ENCODE data around the gene C1orf94. TPM values are rescaled to one million over a fixed set of nuclear protein-coding genes. Genes with fewer than 3 reads are reported as not detected.

The C1orf94 gene
- polyA plus RNA-seq, 1 of the 3 experiments (the other 2 are of a cell fraction): not detected

DNA sequence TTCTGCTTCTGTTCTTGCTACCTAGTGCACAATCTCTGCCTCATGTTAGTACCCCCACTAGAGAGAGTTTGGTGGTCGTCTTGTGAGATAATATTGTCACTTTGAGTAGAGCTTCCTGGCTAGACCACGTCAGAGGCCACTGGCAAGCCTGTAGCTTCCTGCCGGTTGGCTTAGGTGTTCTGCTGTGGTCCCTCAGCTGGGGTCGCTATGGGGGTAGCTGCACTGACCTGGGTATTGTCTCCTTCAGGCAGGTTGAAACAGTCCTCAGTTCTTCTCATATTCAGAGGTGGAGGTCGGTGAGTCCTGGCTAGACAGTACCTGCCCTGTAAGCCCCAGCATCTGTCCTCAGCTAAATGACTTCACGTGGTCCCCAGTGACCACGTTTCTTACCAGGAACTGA, 86.2 kb downstream of the C1orf94 start:
- Histone ChIP-seq H3K9me2 (no peaks in the 10 kb centered on the region), H2AFZ (ENCODE audit: low read depth) (no peak overlapping the region), H3K36me3 (replicated peaks in 1 of 2; ENCODE audit: control insufficient read depth in 1 of 2, insufficient read depth in 2 of 2, low read length in 1 of 2) (no peaks in the 10 kb centered on the region), H3K4me2 (no peak overlapping the region), H3K27me3 (ENCODE audit: insufficient read depth) (no peaks in the 10 kb centered on the region), H3K4me1 (ENCODE audit: control insufficient read depth in 1 of 2, insufficient read depth in 2 of 2, low read depth in 1 of 2, low read length in 1 of 2) (no peaks in the 10 kb centered on the region; a peak in 1 of 4 replicates), H3K4me3 (ENCODE audit: low read depth in 2 of 2, low read length in 1 of 2) (no peak overlapping the region), H4K20me1 (ENCODE audit: insufficient read depth) (no peaks in the 10 kb centered on the region), H3K9me3 (no peaks in the 10 kb centered on the region), H3F3A (replicated peaks; ENCODE audit: insufficient read depth) (no peaks in the 10 kb centered on the region), H3K9ac (no peak overlapping the region), H3K79me2 (ENCODE audit: insufficient read depth) (no peaks in the 10 kb centered on the region), H3K27ac (ENCODE audit: low read depth in 2 of 2, low read length in 1 of 2) (no peak overlapping the region)
- POLR2A ChIA-PET: no interaction called here
- CTCF ChIA-PET: interaction anchor here (1.0 kb wide), 1 partner anchor 20 kb away, joined by 3 read pairs; no protein-coding TSS in a partner anchor
- no peak for DNase-seq
- TF ChIP-seq NFIC (IDR thresholded peaks at IDR 0.05; ENCODE audit: borderline replicate concordance) (no peak), RAD21 (IDR thresholded peaks at IDR 0.05; ENCODE audit: low read length) (no peak), MEF2A (IDR thresholded peaks at IDR 0.05; ENCODE audit: borderline replicate concordance, low read depth) (no peak), MXI1 (IDR thresholded peaks at IDR 0.05; ENCODE audit: low read depth, low read length) (no peak), FOSL2 (IDR thresholded peaks at IDR 0.05; ENCODE audit: borderline replicate concordance, low read depth) (no peak), EP300 (IDR thresholded peaks at IDR 0.05; ENCODE audit: borderline replicate concordance in 1 of 2, low read depth in 1 of 2, low read length in 1 of 2) (no peak), RFX5 (IDR thresholded peaks at IDR 0.05; ENCODE audit: low read length) (no peak), JUND (IDR thresholded peaks at IDR 0.05) (no peak), RXRA (IDR thresholded peaks at IDR 0.05; ENCODE audit: borderline replicate concordance, low read depth) (no peak), ELF1 (IDR thresholded peaks at IDR 0.05) (no peak), FOXM1 (IDR thresholded peaks at IDR 0.05; ENCODE audit: low read depth) (no peak)
- TF ChIP-seq, protein P1, sequence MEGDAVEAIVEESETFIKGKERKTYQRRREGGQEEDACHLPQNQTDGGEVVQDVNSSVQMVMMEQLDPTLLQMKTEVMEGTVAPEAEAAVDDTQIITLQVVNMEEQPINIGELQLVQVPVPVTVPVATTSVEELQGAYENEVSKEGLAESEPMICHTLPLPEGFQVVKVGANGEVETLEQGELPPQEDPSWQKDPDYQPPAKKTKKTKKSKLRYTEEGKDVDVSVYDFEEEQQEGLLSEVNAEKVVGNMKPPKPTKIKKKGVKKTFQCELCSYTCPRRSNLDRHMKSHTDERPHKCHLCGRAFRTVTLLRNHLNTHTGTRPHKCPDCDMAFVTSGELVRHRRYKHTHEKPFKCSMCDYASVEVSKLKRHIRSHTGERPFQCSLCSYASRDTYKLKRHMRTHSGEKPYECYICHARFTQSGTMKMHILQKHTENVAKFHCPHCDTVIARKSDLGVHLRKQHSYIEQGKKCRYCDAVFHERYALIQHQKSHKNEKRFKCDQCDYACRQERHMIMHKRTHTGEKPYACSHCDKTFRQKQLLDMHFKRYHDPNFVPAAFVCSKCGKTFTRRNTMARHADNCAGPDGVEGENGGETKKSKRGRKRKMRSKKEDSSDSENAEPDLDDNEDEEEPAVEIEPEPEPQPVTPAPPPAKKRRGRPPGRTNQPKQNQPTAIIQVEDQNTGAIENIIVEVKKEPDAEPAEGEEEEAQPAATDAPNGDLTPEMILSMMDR (IDR thresholded peaks at IDR 0.05): no peak
- TF ChIP-seq, protein P2, sequence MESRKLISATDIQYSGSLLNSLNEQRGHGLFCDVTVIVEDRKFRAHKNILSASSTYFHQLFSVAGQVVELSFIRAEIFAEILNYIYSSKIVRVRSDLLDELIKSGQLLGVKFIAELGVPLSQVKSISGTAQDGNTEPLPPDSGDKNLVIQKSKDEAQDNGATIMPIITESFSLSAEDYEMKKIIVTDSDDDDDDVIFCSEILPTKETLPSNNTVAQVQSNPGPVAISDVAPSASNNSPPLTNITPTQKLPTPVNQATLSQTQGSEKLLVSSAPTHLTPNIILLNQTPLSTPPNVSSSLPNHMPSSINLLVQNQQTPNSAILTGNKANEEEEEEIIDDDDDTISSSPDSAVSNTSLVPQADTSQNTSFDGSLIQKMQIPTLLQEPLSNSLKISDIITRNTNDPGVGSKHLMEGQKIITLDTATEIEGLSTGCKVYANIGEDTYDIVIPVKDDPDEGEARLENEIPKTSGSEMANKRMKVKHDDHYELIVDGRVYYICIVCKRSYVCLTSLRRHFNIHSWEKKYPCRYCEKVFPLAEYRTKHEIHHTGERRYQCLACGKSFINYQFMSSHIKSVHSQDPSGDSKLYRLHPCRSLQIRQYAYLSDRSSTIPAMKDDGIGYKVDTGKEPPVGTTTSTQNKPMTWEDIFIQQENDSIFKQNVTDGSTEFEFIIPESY (IDR thresholded peaks at IDR 0.05; ENCODE audit: borderline replicate concordance, low read depth): no peak
- WGBS (ENCODE audit: low lambda C conversion rate): 16% methylated on average over 7 of the region's 7 CpGs

DNA sequence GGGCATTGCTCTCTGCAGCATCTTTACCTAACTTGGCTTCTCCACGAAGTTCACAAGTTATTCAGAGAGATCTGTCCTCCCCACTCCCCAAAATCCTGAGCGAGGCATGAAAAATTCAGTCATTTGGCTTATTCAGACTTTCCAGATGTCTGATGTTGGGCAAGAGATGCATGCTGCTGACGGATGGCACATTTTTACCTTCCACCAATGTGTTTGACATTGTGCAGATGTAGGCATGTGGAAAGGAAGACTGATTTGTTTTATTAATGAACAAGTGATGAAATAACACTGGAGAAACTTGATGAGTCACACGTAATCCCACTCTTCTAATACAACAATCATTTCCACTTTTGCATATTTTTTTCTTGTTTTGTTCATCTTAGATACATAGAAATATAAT, 86.7 kb downstream of the C1orf94 start:
- H2AFZ ChIP-seq (ENCODE audit: low read depth): no peak overlapping the region
- no peak overlapping the region for H3K9ac ChIP-seq
- H3K4me2 ChIP-seq: no peak overlapping the region
- H3K9me3 ChIP-seq: no peaks in the 10 kb centered on the region
- H3K27me3 ChIP-seq (ENCODE audit: insufficient read depth): no peaks in the 10 kb centered on the region
- 17% methylated on average over 4 of the region's 4 CpGs for WGBS (ENCODE audit: low lambda C conversion rate)
- POLR2A ChIA-PET: no interaction called here
- no peaks in the 10 kb centered on the region for H4K20me1 ChIP-seq (ENCODE audit: insufficient read depth)
- CTCF ChIA-PET: no interaction called here
- H3K36me3 ChIP-seq (replicated peaks in 1 of 2; ENCODE audit: control insufficient read depth in 1 of 2, insufficient read depth in 2 of 2, low read length in 1 of 2): no peaks in the 10 kb centered on the region
- no peaks in the 10 kb centered on the region for H3K9me2 ChIP-seq
- no peak overlapping the region for H3K4me3 ChIP-seq (ENCODE audit: low read depth in 2 of 2, low read length in 1 of 2)
- no peak for DNase-seq
- no peaks in the 10 kb centered on the region for H3F3A ChIP-seq (replicated peaks; ENCODE audit: insufficient read depth)
- H3K79me2 ChIP-seq (ENCODE audit: insufficient read depth): no peaks in the 10 kb centered on the region
- H3K4me1 ChIP-seq (ENCODE audit: control insufficient read depth in 1 of 2, insufficient read depth in 2 of 2, low read depth in 1 of 2, low read length in 1 of 2): no peaks in the 10 kb centered on the region; a peak in 1 of 4 replicates
- H3K27ac ChIP-seq (ENCODE audit: low read depth in 2 of 2, low read length in 1 of 2): no peak overlapping the region
- TF ChIP-seq EZH2phosphoT487 (IDR thresholded peaks at IDR 0.05; ENCODE audit: borderline replicate concordance, low read depth) (no peak), ELF1 (IDR thresholded peaks at IDR 0.05) (no peak), TAF1 (IDR thresholded peaks at IDR 0.05; ENCODE audit: borderline replicate concordance, low read depth, low read length) (no peak), SIN3A (IDR thresholded peaks at IDR 0.05; ENCODE audit: borderline replicate concordance, low read depth, low read length) (no peak), MEF2A (IDR thresholded peaks at IDR 0.05; ENCODE audit: borderline replicate concordance, low read depth) (no peak), TCF12 (IDR thresholded peaks at IDR 0.05) (no peak), TEAD4 (IDR thresholded peaks at IDR 0.05; ENCODE audit: borderline replicate concordance, insufficient read depth) (no peak), MXI1 (IDR thresholded peaks at IDR 0.05; ENCODE audit: low read depth, low read length) (no peak), SMC3 (IDR thresholded peaks at IDR 0.05; ENCODE audit: low read depth, low read length) (no peak)
- TF ChIP-seq, protein P3, sequence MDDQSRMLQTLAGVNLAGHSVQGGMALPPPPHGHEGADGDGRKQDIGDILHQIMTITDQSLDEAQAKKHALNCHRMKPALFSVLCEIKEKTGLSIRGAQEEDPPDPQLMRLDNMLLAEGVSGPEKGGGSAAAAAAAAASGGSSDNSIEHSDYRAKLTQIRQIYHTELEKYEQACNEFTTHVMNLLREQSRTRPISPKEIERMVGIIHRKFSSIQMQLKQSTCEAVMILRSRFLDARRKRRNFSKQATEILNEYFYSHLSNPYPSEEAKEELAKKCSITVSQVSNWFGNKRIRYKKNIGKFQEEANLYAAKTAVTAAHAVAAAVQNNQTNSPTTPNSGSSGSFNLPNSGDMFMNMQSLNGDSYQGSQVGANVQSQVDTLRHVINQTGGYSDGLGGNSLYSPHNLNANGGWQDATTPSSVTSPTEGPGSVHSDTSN (IDR thresholded peaks at IDR 0.05): no peak
- TF ChIP-seq, protein P4, sequence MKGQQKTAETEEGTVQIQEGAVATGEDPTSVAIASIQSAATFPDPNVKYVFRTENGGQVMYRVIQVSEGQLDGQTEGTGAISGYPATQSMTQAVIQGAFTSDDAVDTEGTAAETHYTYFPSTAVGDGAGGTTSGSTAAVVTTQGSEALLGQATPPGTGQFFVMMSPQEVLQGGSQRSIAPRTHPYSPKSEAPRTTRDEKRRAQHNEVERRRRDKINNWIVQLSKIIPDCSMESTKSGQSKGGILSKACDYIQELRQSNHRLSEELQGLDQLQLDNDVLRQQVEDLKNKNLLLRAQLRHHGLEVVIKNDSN (IDR thresholded peaks at IDR 0.05; ENCODE audit: borderline replicate concordance, low read depth): no peak
- TF ChIP-seq, protein P5, sequence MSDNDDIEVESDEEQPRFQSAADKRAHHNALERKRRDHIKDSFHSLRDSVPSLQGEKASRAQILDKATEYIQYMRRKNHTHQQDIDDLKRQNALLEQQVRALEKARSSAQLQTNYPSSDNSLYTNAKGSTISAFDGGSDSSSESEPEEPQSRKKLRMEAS (IDR thresholded peaks at IDR 0.05; ENCODE audit: low read depth): no peak
